Mesendoderm (in vitro differentiated cells): ENCODE measurements around the gene RNU6-9.
A peak's percentile ranks its signal among the peaks of the same experiment; 100 is the strongest.

Experiments used
- DNase-seq: peaks from one replicate; pipeline ENCODE4 v3.0.0; 2013
- H2AK5ac ChIP-seq: 2 replicates; pipeline ENCODE4 v1.6.1; 2013; ENCODE audit warnings: low read length, inconsistent platforms
- H2BK120ac ChIP-seq: 2 replicates; pipeline ENCODE4 v1.6.1; 2013; ENCODE audit warnings: low read depth, mild to moderate bottlenecking, low read length, moderate library complexity, mixed read lengths
- H2BK15ac ChIP-seq: replicated peaks from 2 replicates; pipeline ENCODE4 v1.6.1; 2013; ENCODE audit warnings: low read depth, mild to moderate bottlenecking, moderate library complexity
- H2BK5ac ChIP-seq: 2 replicates; pipeline ENCODE4 v1.6.1; 2013; ENCODE audit warnings: low read length, inconsistent platforms
- H3K18ac ChIP-seq: 2 replicates; pipeline ENCODE4 v1.6.1; 2013; ENCODE audit warnings: mild to moderate bottlenecking, low read length, mixed read lengths
- H3K23ac ChIP-seq: one replicate; pipeline ENCODE4 v1.6.1; 2013; ENCODE audit warnings: low read length
- H3K27ac ChIP-seq: 2 replicates; pipeline ENCODE4 v1.5.1; 2013; ENCODE audit warnings: low read depth, mild to moderate bottlenecking, inconsistent platforms, low read length, moderate library complexity
- H3K27me3 ChIP-seq: 2 replicates; pipeline ENCODE4 v1.6.1; 2013; ENCODE audit warnings: low read length, control low read depth, mild to moderate bottlenecking, inconsistent platforms; ENCODE audit not compliant: insufficient read depth, poor library complexity
- H3K36me3 ChIP-seq: 2 replicates; pipeline ENCODE4 v1.6.1; 2013; ENCODE audit warnings: low read length, inconsistent platforms; ENCODE audit not compliant: control insufficient read depth, insufficient read depth
- H3K4ac ChIP-seq: one replicate; pipeline ENCODE4 v1.6.1; 2013; ENCODE audit warnings: low read depth, mild to moderate bottlenecking, low read length, moderate library complexity
- H3K4me1 ChIP-seq: 2 replicates; pipeline ENCODE4 v1.6.1; 2013; ENCODE audit warnings: low read depth, low read length, inconsistent platforms; ENCODE audit not compliant: control insufficient read depth
- H3K4me2 ChIP-seq: 2 replicates; pipeline ENCODE4 v1.6.1; 2013; ENCODE audit warnings: low read length
- H3K4me3 ChIP-seq: 2 replicates; pipeline ENCODE4 v1.5.1; 2013; ENCODE audit warnings: mild to moderate bottlenecking, low read length
- H3K56ac ChIP-seq: one replicate; pipeline ENCODE4 v1.6.1; 2013; ENCODE audit warnings: low read length
- H3K79me1 ChIP-seq: 2 replicates; pipeline ENCODE4 v1.6.1; 2013; ENCODE audit warnings: low read length, inconsistent platforms
- H3K79me2 ChIP-seq: 2 replicates; pipeline ENCODE4 v1.6.1; 2013; ENCODE audit warnings: mild to moderate bottlenecking, low read length; ENCODE audit not compliant: control insufficient read depth, insufficient read depth
- H3K9ac ChIP-seq: 2 replicates; pipeline ENCODE4 v1.6.1; 2013; ENCODE audit warnings: low read length, inconsistent platforms
- H4K5ac ChIP-seq: one replicate; pipeline ENCODE4 v1.6.1; 2013; ENCODE audit warnings: low read length
- H4K8ac ChIP-seq: one replicate; pipeline ENCODE4 v1.6.1; 2013; ENCODE audit warnings: low read depth, mild to moderate bottlenecking, control low read depth, low read length, moderate library complexity
- WGBS: extraction: QIAGEN DNeasy Blood & Tissue Kit; methylation state at CpG from one replicate; pipeline ENCODE4 v1.1.7; 2013; ENCODE audit warnings: low lambda C conversion rate, missing lambda C conversion rate; ENCODE audit not compliant: insufficient coverage; ENCODE audit errors: extremely low coverage; 5-methylcytosine and 5-hydroxymethylcytosine counted together

RNU6-9 gene

GRCh38 chr19:858868-859843, 34.1 kb upstream of the RNU6-9 start, which contains the start of gene CFD:
Gene CFD (plus strand): TSS chr19:859664. CDS start chr19:859690, 26 bp downstream.
- Histone ChIP-seq H3K18ac (no peak within 1 kb of the TSS), H3K23ac (no peak within 1 kb of the TSS), H3K4me3 (no peak within 1 kb of the TSS), H3K27ac (no peak within 1 kb of the TSS), H2BK15ac (no peak within 1 kb of the TSS), H2BK5ac (no peak within 1 kb of the TSS), H2AK5ac (no peak within 1 kb of the TSS), H3K9ac (no peak within 1 kb of the TSS), H3K56ac (no peak within 1 kb of the TSS), H4K5ac (no peak within 1 kb of the TSS), H3K4ac (no peak within 1 kb of the TSS), H3K27me3 (peaks cover 6% of the 10 kb centered on the region), H3K79me2 (no peaks in the 10 kb centered on the region), H3K4me1 (no peaks in the 10 kb centered on the region), H3K4me2 (no peak within 1 kb of the TSS), H2BK120ac (no peak within 1 kb of the TSS), H3K36me3 (no peaks in the 10 kb centered on the region), H3K79me1 (no peaks in the 10 kb centered on the region), H4K8ac (no peak within 1 kb of the TSS)
- no peak for DNase-seq
- WGBS = no CpG with 5 or more reads among the region's 24 CpGs

- Histone ChIP-seq H3K18ac (no peak overlapping the region), H2AK5ac (no peak overlapping the region), H2BK5ac (no peak overlapping the region), H3K27me3 (peaks cover 6% of the 10 kb centered on the region), H4K5ac (no peak overlapping the region), H3K56ac (peak overlapping the region; percentile 5), H3K9ac (no peak overlapping the region), H2BK15ac (no peak overlapping the region), H3K4me1 (no peaks in the 10 kb centered on the region), H4K8ac (no peak overlapping the region), H3K4me3 (no peak overlapping the region), H3K4me2 (no peak overlapping the region), H3K23ac (no peak overlapping the region), H3K27ac (no peak overlapping the region), H3K79me2 (no peaks in the 10 kb centered on the region), H3K79me1 (no peaks in the 10 kb centered on the region), H3K4ac (no peak overlapping the region), H3K36me3 (no peaks in the 10 kb centered on the region), H2BK120ac (no peak overlapping the region)
- no CpG with 5 or more reads among the region's 35 CpGs for WGBS
- no peak for DNase-seq
These were observed 32.0 kb upstream of the RNU6-9 start for GRCh38 chr19:861141-861755.

- Histone ChIP-seq H3K4ac (no peak overlapping the region), H3K79me1 (no peaks in the 10 kb centered on the region), H4K8ac (no peak overlapping the region), H2BK15ac (no peak overlapping the region), H3K4me1 (no peaks in the 10 kb centered on the region), H3K27ac (no peak overlapping the region), H3K9ac (no peak overlapping the region), H3K18ac (no peak overlapping the region), H3K79me2 (no peaks in the 10 kb centered on the region), H3K23ac (no peak overlapping the region), H3K4me3 (no peak overlapping the region), H3K36me3 (no peaks in the 10 kb centered on the region), H3K56ac (peak overlapping the region; percentile 5), H2BK120ac (no peak overlapping the region), H2BK5ac (no peak overlapping the region), H3K27me3 (peaks cover 6% of the 10 kb centered on the region), H4K5ac (no peak overlapping the region), H3K4me2 (no peak overlapping the region), H2AK5ac (no peak overlapping the region)
- no CpG with 5 or more reads among the region's 60 CpGs for WGBS
- DNase-seq = peak; percentile 89
These were observed 31.3 kb upstream of the RNU6-9 start for GRCh38 chr19:861756-862580.

- Histone ChIP-seq H3K4me3 (no peak overlapping the region), H3K9ac (no peak overlapping the region), H3K79me1 (no peaks in the 10 kb centered on the region), H3K4me2 (no peak overlapping the region), H3K23ac (no peak overlapping the region), H3K79me2 (no peaks in the 10 kb centered on the region), H2BK5ac (no peak overlapping the region), H3K27ac (no peak overlapping the region), H3K4ac (no peak overlapping the region), H3K27me3 (peaks cover 6% of the 10 kb centered on the region), H3K18ac (no peak overlapping the region), H4K8ac (no peak overlapping the region), H2AK5ac (no peak overlapping the region), H2BK15ac (no peak overlapping the region), H3K4me1 (no peaks in the 10 kb centered on the region), H3K56ac (no peak overlapping the region), H2BK120ac (no peak overlapping the region), H3K36me3 (no peaks in the 10 kb centered on the region), H4K5ac (no peak overlapping the region)
- DNase-seq = peak; percentile 86
- WGBS = no CpG with 5 or more reads among the region's 48 CpGs
These were observed 30.5 kb upstream of the RNU6-9 start for GRCh38 chr19:862581-863314.

- H3K4me3 ChIP-seq = no peak overlapping the region
- WGBS = no CpG with 5 or more reads among the region's 7 CpGs
- H3K23ac ChIP-seq = no peak overlapping the region
These were observed 30.0 kb upstream of the RNU6-9 start for GRCh38 chr19:863315-863620.

More at GRCh38 chr19:863315-863620, 30.0 kb upstream of the RNU6-9 start:
- Histone ChIP-seq H2AK5ac (no peak overlapping the region), H3K4ac (no peak overlapping the region), H4K8ac (no peak overlapping the region), H3K18ac (no peak overlapping the region), H3K27me3 (peaks cover 6% of the 10 kb centered on the region), H3K27ac (no peak overlapping the region), H4K5ac (no peak overlapping the region), H3K56ac (no peak overlapping the region), H3K9ac (no peak overlapping the region), H3K79me1 (no peaks in the 10 kb centered on the region), H2BK5ac (no peak overlapping the region), H3K79me2 (no peaks in the 10 kb centered on the region), H3K4me1 (no peaks in the 10 kb centered on the region), H3K36me3 (no peaks in the 10 kb centered on the region), H3K4me2 (no peak overlapping the region), H2BK120ac (no peak overlapping the region), H2BK15ac (no peak overlapping the region)
- no peak for DNase-seq
